Glutamatergic neuron (in vitro differentiated cells): ENCODE measurements around the gene CEP164. TPM values are rescaled to one million over a fixed set of nuclear protein-coding genes. Genes with fewer than 3 reads are reported as not detected.

ENCODE experiments used
- DNase-seq: peaks from one replicate; pipeline ENCODE4 v3.0.0; 2022
- H3K27ac Mint-ChIP-seq: one replicate; pipeline ENCODE4 v1.8.0; 2020; ENCODE audit warnings: mild to moderate bottlenecking, mixed read lengths, inconsistent platforms; ENCODE audit not compliant: unreplicated experiment
- H3K27me3 Mint-ChIP-seq: one replicate; pipeline ENCODE4 v1.8.0; 2020; ENCODE audit warnings: mild to moderate bottlenecking, moderate library complexity, mixed read lengths, inconsistent platforms; ENCODE audit not compliant: unreplicated experiment
- H3K36me3 Mint-ChIP-seq: one replicate; pipeline ENCODE4 v1.8.0; 2020; ENCODE audit warnings: mild to moderate bottlenecking, mixed read lengths, inconsistent platforms; ENCODE audit not compliant: unreplicated experiment
- H3K4me1 Mint-ChIP-seq: one replicate; pipeline ENCODE4 v1.8.0; 2020; ENCODE audit warnings: mild to moderate bottlenecking, low read depth, mixed read lengths, inconsistent platforms; ENCODE audit not compliant: unreplicated experiment
- H3K4me3 Mint-ChIP-seq: one replicate; pipeline ENCODE4 v1.8.0; 2020; ENCODE audit warnings: mild to moderate bottlenecking, mixed read lengths, inconsistent platforms; ENCODE audit not compliant: unreplicated experiment
- H3K9me3 Mint-ChIP-seq: one replicate; pipeline ENCODE4 v1.8.0; 2020; ENCODE audit warnings: mild to moderate bottlenecking, moderate library complexity, mixed read lengths, inconsistent platforms; ENCODE audit not compliant: unreplicated experiment
- total RNA-seq: library from RNA; stranded (reverse); fragmentation: NEBNext Ultra II Directional; extraction: Animal tissue kit (Norgen Biotek cat#: 25700); gene quantifications from one replicate; pipeline ENCODE4 v1.2.1, GENCODE V29; 2021; ENCODE audit not compliant: unreplicated experiment
- TF ChIP-seq, protein P1 (sequence below): fragments of 200-600 bp; sonication (generic); IDR thresholded peaks from one replicate; pipeline ENCODE4 v1.5.0; 2021; ENCODE audit not compliant: partially characterized antibody, unreplicated experiment

The CEP164 gene
- total RNA-seq, 1 donor from 2014 or later, result 27.1 TPM

DNA sequence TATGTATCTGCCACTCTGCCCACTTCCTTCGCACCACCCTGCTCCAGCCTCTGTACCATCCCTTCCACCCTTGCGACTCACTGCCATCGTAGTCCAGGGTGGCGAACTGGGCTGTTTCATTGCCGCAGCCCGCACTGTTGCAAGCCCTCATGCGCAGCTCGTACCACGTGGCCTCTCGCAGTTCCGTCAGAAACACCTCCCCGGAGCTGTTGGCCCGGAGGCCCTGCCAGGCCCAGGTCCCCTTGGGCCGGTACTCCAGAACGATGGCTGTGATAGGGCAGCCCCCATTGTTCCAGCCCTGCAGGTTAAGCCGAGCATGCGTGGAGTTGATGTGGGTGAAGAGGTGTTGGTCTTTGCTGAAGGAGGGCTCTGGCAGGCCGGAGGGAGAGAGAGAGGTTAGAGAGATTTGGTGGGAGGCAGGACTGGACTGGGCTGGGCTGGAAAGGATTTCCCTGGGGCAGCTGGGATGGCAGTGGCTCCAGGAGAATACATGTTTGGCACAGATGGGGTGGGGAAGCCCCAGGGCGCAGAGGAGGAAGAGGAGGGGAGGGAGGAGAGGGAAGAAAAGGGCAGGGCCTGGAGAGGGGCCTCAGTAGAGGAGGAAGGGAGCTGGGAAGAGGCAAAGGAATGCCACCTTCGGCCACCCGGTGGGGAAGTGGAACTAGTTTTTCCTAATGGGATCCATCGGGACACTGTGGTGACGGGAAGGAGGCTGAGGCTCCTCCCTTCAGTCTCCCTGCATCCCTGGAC, 109.6 kb downstream of the CEP164 start:
- Mint-ChIP-seq H3K9me3 (peaks cover 3% of the 10 kb centered on the region), H3K27ac (no peak overlapping the region), H3K27me3 (peaks cover 4% of the 10 kb centered on the region), H3K4me1 (no peaks in the 10 kb centered on the region), H3K36me3 (no peaks in the 10 kb centered on the region), H3K4me3 (no peak overlapping the region)
- DNase-seq, result no peak
- TF ChIP-seq, protein P1, sequence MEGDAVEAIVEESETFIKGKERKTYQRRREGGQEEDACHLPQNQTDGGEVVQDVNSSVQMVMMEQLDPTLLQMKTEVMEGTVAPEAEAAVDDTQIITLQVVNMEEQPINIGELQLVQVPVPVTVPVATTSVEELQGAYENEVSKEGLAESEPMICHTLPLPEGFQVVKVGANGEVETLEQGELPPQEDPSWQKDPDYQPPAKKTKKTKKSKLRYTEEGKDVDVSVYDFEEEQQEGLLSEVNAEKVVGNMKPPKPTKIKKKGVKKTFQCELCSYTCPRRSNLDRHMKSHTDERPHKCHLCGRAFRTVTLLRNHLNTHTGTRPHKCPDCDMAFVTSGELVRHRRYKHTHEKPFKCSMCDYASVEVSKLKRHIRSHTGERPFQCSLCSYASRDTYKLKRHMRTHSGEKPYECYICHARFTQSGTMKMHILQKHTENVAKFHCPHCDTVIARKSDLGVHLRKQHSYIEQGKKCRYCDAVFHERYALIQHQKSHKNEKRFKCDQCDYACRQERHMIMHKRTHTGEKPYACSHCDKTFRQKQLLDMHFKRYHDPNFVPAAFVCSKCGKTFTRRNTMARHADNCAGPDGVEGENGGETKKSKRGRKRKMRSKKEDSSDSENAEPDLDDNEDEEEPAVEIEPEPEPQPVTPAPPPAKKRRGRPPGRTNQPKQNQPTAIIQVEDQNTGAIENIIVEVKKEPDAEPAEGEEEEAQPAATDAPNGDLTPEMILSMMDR, result no peak

DNA sequence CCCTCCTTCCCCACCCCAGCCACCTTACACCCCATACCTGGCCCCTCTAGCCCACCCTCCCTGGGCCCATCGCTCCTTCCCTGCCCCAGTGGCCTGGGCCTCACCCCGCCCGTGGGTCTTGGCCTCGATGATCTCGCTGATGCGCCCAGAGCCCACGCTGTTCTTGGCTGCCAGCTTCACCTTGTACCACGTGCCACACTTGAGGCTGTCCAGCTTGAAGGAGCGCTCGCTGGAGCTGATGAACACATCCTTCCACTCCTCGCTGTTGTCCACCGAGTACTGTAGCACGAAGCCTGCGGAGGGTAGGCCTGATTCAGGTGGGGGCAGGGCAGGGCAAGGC, 110.1 kb downstream of the CEP164 start:
- H3K27me3 Mint-ChIP-seq, result peaks cover 4% of the 10 kb centered on the region
- H3K36me3 Mint-ChIP-seq, result no peaks in the 10 kb centered on the region
- no peak for DNase-seq
- H3K4me1 Mint-ChIP-seq, result no peaks in the 10 kb centered on the region
- TF ChIP-seq, protein P1, result no peak
- peaks cover 4% of the 10 kb centered on the region for H3K9me3 Mint-ChIP-seq
- H3K27ac Mint-ChIP-seq, result no peak overlapping the region
- no peak overlapping the region for H3K4me3 Mint-ChIP-seq

DNA sequence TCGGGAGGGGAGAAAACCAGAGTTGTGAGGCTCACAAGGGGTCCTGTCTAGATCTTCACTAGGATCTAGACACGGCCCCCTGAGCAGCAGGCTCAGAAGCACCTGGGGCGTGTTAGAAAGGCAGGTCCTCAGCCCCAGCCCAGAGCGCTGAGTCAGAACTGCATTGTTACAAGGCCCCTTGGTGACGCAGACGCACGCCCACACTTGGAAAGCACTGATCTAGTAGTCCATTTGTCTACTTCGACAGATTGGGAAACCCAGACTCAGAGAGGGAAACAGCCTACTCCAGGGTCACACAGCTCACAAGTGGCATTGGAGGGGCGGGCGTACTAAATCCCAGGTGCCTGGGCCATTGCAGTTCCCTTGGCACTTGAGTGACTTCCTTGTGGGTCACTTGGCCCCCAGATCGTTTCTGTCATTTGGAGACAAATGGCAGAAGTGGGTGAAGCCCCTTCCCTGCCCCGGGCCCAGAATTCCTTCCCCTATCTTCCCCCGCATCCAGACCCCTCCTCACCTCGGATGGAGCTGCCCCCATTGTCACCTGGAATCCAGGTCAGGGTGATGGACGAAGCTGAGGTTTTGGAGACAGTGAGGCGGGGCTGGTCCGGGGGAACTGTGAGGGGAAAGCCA, 110.8 kb downstream of the CEP164 start:
- TF ChIP-seq, protein P1, result no peak
- H3K36me3 Mint-ChIP-seq, result no peaks in the 10 kb centered on the region
- H3K4me1 Mint-ChIP-seq, result no peaks in the 10 kb centered on the region
- H3K4me3 Mint-ChIP-seq, result no peak overlapping the region
- H3K27me3 Mint-ChIP-seq, result peaks cover 4% of the 10 kb centered on the region
- peaks cover 4% of the 10 kb centered on the region for H3K9me3 Mint-ChIP-seq
- no peak for DNase-seq
- no peak overlapping the region for H3K27ac Mint-ChIP-seq

DNA sequence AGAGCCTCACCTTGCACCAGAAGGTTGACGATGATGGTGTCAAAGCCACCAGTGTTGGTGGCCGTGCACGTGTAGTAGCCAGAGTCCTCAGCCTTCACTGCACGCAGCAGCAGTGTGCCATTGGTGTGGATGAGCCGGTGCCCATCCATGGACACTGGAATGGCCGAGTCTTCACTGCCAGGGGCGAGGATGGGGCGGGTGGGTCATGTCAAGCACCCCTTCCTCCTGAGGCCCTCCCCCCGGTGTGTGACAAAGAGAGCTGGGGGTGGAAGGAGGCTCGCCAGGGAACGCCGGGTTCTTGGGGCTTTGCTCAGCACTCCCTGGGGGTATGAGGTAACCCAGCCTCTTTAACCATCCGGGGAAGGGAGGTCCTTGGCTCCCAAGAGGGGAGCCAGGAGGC, 111.6 kb downstream of the CEP164 start:
- peaks cover 4% of the 10 kb centered on the region for H3K9me3 Mint-ChIP-seq
- TF ChIP-seq, protein P1, result no peak
- no peak overlapping the region for H3K27ac Mint-ChIP-seq
- H3K4me1 Mint-ChIP-seq, result peaks cover 2% of the 10 kb centered on the region
- H3K4me3 Mint-ChIP-seq, result no peak overlapping the region
- DNase-seq, result no peak
- peaks cover 4% of the 10 kb centered on the region for H3K27me3 Mint-ChIP-seq
- H3K36me3 Mint-ChIP-seq, result no peaks in the 10 kb centered on the region

DNA sequence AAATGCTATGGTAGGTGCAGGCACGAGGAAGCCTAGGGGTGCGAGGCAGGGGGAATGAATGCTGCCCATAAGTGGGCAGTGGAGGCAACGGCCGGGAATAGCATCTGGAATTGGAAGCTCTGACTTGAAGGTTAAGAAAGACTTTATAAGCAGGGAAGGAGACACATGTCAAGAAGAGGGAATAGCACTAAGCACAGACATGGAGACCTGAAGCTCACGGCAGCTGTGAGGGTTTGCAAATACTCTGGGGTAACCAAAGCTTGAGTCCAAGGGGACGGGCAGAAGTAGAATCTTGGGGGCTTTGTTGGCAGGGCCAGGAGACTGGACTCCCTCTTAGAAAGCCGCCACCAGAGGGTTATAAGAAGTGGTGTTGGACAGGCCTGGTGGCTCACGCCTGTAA, 112.6 kb downstream of the CEP164 start:
- TF ChIP-seq, protein P1, result no peak
- peaks cover 6% of the 10 kb centered on the region for H3K27me3 Mint-ChIP-seq
- peaks cover 7% of the 10 kb centered on the region for H3K4me1 Mint-ChIP-seq
- H3K27ac Mint-ChIP-seq, result no peak overlapping the region
- no peak for DNase-seq
- no peak overlapping the region for H3K4me3 Mint-ChIP-seq
- no peaks in the 10 kb centered on the region for H3K36me3 Mint-ChIP-seq
- H3K9me3 Mint-ChIP-seq, result peaks cover 4% of the 10 kb centered on the region
